AG08395 (cell line): ENCODE data around the gene IPO4.
A peak's percentile ranks its signal among the peaks of the same experiment; 100 is the strongest.

Experiments used
- DNase-seq: peaks from one replicate; pipeline ENCODE4 v3.0.0; 2012; ENCODE audit warnings: mixed read lengths, low spot score

The IPO4 gene

DNA sequence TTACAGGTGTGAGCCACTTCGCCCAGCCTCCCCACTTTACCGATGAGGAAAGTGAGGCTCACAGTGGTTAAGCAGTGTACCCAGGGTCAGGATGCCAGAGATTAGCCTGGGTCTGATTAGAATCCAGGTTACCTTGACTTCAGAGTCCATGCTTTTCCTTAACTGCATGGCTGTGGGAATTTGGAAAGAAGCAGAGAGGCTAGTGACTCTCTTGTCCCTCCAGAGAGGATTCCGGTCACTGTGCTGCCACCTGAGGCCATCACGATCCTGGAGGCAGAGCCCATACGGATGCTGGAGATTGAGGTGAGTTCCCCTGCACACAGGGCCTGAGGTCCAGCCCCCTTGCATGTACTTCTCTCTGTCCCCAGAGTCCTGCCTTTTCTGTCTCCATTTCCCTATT lies 12.0 kb downstream of the IPO4 start:
- no peak for DNase-seq

DNA sequence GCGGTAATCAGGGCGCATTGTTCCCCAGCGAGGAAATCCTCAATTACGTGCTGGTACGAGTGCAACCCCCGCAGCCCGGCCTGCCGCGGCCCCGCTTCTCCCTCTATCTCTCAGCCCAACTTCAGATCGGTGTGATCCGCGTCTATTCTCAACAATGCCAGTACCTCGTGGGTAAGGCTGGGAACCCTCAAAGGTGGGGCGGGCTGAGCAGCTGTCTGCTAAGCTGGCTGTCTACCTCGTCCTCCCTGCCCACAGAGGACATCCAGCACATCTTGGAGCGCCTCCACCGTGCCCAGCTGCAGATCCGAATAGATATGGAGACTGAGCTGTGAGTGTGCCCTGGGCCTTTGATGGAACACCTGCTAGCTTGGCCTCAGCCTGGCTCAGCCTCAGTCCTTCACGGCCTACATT lies 15.7 kb downstream of the IPO4 start:
- no peak for DNase-seq

DNA sequence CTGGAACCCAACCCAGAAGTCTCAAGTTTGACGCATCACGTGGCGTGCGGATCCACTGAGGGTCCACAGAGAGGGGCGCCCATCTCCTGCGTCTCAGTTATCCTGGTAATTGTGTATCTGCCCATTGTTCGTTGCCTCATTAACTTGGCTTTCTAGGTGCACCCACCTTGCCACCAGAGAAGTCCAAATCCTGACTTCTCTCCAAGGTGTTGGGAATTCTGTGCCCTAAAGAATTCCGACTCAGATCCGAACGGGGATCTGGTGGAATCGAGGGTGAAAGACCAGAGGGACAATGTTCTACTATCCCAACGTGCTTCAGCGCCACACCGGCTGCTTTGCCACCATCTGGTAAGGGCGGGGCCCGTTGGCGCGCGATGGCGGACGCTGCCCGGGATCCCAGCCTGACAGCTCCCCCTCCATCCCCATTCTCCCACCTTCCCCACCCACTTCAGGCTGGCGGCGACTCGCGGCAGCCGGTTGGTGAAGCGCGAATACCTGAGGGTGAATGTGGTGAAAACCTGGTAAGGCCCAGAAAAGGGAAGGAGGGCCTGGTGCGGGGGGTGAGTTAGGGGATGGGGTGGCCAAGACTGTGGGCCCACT lies 16.3 kb downstream of the IPO4 start:
- no peak for DNase-seq

DNA sequence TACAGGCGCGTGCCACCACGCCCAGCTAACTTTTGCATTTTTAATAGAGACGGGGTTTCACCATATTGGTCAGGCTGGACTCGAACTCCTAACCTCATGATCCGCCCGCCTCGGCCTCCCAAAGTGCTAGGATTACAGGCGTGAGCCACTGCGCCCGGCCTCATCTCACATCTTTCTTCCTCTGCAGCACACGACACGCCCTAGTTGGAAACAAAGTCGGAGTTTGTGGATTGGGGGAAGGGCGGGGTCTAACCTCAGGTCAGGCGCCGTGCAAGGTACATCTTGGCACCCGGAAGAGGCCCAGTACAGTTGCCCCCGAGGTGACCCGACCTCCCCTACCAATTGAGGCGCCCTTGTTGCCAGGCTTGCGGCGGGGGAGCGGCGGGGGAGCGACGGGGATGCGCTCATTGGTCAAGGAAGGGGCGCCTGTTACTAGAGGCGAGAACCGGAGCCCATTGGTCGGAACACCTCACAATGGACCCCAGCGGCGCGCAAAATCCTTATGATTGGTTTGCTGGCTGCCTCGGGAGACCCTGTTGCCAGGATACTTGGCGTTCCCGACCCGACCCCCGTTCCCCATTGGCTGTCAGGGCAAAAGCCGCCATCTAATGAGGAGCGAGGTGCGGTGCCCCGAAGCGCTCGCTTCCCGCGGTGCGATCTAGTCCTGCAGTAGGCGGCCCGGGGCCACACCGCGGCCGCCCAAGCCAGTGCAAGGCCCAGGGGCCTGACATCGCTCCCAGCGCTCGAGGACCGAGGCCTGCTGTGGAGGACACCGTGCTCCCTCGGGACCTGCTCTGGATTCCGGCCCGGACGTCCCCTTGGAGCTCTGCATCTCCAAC lies 17.0 kb downstream of the IPO4 start, which contains the start of gene REC8:
REC8 (plus strand) TSS at position 659 of the 839 bp plus-strand sequence. CDS start 473 bp downstream, outside the sequence.
- no peak for DNase-seq

DNA sequence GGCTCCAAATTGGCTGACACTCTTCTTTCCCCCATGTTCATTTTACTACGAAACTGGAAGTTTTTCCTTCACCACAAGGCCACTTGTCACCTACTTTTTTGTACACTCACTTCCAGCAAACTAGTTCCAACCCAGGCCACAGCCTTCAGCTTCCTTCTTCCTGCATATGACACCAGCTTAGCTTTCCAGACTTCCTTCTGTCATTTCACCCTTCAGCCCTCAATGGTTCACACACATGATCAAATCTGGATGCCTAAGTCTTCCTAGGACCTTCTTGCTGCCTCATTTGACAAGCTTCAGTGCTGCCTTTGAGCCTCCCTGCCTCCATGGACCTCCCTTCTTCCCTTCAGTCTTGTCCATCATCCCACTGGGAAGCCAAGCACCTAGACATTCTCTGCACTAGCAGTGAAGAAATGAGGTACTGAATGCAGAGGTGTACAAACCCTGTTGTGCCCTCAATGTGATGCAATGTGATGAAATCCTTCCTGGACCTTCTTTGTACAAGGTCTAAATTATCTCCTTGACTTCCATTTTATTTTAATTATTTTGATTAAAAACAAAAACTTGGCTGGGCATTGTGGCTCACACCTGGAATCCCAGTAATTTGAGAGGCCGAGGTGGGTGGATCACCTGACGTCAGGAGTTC lies 21.0 kb downstream of the IPO4 start:
- no peak for DNase-seq

DNA sequence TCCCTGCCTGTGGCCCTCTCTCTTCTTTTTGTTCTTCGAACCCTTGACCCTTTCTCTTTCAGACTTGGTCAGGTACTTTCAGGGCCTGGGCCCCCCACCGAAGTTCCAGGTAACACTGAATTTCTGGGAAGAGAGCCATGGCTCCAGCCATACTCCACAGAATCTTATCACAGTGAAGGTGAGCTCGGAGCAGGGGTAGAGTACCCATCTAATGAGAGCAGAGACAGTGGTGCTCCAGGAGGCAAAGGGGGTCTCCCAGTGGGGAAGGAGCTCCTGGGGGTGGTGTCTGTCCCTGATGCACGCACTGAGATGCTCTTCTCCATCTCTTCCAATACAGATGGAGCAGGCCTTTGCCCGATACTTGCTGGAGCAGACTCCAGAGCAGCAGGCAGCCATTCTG lies 22.8 kb downstream of the IPO4 start:
- no peak for DNase-seq

DNA sequence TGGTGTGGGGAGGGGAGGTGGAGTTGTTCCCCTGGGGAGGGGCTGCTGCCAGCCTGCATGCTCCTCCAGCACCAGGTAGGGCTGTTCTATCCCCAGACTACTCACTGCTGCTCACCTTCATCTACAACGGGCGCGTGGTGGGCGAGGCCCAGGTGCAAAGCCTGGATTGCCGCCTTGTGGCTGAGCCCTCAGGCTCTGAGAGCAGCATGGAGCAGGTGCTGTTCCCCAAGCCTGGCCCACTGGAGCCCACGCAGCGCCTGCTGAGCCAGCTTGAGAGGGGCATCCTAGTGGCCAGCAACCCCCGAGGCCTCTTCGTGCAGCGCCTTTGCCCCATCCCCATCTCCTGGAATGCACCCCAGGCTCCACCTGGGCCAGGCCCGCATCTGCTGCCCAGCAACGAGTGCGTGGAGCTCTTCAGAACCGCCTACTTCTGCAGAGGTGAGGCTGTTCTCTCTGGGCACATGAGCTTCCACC lies 24.1 kb downstream of the IPO4 start:
- no peak for DNase-seq

DNA sequence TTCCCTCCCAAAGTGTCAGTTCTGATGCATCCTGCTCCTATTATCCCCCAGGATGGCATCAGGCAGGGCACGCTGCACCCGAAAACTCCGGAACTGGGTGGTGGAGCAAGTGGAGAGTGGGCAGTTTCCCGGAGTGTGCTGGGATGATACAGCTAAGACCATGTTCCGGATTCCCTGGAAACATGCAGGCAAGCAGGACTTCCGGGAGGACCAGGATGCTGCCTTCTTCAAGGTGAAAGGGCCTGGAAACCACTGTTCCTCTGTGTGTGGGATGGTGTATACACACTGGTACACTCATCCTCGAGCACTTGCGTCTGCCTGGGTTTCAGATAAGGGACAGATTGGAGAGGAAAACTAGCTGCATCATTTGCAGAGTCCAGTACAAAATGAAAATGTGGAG lies 26.5 kb downstream of the IPO4 start:
- DNase-seq, result peak; percentile 40

DNA sequence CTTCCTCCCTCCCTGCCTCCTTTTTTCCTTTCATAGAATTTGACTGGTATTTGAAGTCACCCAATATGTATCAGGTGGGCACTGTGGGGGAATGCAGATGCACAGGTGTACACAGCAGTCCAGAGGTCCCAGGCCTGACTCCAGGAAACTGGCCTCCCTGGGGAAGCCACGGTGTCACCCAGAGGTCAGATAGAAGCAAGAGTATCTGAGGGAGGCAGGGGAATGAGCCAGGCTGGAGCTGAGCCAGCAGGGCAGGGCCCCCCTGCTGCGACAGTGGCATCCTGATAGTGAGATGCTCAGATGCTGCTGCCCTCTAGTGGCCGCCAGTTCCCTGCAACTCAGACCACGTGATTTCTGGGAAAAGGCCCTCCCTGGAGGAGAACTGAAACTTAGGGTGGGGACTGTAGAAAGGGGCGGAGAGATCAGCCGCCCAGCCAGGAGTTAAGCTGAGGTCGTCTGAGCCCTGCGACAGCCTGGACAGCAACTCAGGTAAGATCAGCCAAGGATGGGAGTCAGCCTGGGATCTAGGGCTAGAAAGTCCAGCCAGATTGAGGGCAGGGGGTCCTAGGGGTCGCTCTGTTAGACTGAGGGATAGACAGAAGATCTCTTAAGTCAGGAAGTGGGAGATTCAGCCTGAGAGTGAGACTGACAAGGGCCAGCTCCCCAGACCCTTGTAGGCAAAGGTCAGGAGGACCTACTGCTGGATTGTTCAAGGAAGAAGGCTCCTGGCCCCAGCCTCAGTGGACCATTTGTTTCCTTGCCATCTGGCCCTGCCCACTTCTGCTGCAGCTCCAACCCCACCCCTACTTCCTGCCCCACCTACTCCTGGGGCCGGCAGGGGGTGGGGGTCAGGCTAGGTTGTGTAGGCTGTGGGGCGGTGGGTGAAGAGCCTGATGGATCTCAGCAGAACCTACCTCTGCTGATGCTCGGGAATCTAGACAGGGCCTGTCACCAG lies 27.5 kb downstream of the IPO4 start, which contains the start of gene IRF9:
IRF9 (plus strand) TSS at position 416 of the 955 bp plus-strand sequence. CDS start 880 bp downstream, outside the sequence.
- peak; percentile 98 for DNase-seq

DNA sequence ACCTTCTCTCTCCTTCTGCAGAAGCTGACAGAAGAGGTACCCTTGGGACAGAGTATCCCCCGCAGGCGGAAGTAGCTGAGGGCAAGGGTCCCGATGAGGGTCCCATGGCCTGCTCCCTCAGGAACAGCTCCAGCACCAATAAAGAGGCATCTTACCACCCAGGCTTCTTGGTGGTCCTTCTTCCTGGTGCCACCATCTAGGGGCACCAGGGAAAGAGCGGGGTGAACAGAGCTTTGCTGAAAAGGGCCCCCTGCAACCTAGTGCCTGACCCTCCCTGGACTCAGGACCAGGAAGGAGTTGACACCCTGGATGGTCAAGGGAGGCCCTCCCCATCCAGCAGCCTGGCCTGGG lies 28.1 kb downstream of the IPO4 start:
- DNase-seq, result no peak

DNA sequence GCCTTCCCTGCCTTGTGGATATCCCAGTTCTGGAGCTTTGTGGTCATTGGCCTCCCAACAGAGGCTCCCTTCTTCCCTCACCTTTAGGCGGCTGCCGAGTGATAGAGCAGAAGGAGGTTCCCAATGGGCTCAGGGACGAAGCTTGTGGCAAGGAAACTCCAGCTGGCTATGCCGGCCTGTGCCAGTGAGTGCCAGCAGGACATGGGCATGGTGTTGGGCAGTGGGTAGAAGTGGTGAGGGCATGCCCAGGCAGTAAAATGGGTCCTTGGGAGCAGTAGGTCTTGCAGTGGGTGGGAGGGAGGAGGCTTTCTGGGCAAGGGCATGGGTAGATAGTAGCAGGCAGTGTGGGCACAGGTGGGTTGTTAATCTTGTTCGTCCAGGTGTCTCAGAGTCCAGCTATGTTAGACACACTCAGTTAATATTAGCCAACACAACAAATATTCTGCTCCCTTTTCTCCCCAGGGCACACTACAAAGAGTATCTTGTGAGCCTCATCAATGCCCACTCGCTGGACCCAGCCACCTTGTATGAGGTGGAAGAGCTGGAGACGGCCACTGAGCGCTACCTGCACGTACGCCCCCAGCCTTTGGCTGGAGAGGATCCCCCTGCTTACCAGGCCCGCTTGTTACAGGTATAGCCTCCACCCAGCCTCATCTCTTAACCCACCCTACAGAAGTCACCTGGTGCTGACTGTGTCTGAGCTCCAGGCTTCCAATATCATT lies 28.7 kb downstream of the IPO4 start:
- no peak for DNase-seq

DNA sequence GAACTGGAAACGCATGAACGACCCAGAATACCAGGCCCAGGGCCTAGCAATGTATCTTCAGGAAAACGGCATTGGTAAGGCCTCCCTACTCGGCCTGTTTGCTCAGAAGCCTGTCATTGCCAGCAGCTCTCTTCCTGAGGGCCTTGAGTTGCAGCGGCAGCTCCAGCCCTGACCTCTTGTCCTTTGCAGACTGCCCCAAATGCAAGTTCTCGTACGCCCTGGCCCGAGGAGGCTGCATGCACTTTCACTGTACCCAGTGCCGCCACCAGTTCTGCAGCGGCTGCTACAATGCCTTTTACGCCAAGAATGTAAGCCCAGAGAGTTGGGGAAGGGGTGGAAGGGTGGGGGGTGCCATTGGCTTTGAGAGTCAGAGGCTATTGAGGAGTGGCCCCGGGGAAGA lies 31.3 kb downstream of the IPO4 start:
- DNase-seq, result no peak

DNA sequence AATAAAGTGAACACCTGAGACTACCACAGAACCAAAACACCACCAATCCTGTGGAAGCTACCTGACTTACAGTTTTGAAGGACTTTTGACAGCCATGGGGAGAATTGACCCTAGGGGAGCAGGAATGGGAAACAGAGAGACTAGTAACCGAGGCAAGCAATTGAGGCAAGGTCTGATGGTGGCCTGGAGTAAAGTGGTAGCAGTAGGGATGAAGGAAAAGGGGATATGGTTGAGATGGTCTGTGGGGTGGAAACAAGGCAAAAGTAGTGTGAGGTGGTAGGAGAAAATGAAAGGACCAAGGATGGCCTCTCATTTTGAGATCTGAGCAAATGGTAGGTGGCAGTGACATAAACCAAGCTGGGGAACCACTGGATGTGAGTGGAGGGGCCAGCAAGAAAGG lies 31.8 kb downstream of the IPO4 start:
- DNase-seq, result no peak

DNA sequence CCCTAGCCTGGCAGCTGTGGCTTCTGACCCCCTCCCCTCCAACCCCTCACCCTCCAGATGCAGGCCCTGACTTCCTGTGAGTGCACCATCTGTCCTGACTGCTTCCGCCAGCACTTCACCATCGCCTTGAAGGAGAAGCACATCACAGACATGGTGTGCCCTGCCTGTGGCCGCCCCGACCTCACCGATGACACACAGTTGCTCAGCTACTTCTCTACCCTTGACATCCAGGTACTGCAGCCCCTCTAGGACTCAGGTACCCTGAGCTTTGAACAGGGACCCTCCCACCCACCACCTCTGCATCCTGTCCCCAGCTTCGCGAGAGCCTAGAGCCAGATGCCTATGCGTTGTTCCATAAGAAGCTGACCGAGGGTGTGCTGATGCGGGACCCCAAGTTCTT lies 33.5 kb downstream of the IPO4 start:
- DNase-seq, result no peak

DNA sequence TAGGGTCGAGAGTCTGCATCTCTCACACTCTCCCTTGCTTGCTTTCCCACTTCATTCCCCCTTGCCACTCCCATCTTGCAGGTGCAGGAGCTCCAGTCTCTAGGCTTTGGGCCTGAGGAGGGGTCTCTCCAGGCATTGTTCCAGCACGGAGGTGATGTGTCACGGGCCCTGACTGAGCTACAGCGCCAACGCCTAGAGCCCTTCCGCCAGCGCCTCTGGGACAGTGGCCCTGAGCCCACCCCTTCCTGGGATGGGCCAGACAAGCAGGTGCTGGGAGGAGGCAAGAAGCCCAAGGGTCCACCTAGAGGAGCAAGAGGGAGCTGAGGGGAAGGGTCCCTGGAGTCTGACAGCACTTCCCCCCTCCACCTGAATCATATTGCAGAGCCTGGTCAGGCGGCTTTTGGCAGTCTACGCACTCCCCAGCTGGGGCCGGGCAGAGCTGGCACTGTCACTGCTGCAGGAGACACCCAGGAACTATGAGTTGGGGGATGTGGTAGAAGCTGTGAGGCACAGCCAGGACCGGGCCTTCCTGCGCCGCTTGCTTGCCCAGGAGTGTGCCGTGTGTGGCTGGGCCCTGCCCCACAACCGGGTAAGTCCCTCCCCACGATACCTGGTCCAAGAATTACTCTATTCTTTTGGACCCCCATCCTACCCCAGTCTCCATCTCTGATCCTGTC lies 37.1 kb downstream of the IPO4 start:
- no peak for DNase-seq

DNA sequence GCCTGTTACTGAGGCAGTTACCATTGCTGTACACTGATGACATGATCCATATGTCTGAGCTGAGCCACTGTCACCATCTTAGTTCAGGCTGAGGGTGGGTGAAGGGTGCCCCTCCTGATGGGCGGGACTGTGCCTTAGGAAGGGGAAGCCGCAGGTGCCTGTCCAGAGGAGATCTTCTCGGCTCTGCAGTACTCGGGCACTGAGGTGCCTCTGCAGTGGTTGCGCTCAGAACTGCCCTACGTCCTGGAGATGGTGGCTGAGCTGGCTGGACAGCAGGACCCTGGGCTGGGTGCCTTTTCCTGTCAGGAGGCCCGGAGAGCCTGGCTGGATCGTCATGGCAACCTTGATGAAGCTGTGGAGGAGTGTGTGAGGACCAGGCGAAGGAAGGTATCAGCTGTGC lies 37.6 kb downstream of the IPO4 start:
- DNase-seq, result no peak

DNA sequence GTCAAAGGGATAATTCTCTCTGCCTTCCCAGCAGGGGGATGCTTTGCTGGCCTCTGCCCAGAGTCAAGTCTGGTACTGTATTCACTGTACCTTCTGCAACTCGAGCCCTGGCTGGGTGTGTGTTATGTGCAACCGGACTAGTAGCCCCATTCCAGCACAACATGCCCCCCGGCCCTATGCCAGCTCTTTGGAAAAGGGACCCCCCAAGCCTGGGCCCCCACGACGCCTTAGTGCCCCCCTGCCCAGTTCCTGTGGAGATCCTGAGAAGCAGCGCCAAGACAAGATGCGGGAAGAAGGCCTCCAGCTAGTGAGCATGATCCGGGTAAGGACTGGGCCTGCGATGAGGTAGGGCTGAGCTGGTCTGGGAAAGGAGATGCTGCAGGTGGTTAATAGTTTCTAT lies 38.0 kb downstream of the IPO4 start:
- no peak for DNase-seq

DNA sequence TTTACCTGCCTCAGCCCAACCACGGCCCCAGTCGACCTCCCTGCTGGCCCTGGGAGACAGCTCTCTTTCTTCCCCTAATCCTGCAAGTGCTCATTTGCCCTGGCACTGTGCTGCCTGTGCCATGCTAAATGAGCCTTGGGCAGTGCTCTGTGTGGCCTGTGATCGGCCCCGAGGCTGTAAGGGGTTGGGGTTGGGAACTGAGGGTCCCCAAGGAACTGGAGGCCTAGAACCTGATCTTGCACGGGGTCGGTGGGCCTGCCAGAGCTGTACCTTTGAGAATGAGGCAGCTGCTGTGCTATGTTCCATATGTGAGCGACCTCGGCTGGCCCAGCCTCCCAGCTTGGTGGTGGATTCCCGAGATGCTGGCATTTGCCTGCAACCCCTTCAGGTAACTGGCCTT lies 38.6 kb downstream of the IPO4 start:
- no peak for DNase-seq

DNA sequence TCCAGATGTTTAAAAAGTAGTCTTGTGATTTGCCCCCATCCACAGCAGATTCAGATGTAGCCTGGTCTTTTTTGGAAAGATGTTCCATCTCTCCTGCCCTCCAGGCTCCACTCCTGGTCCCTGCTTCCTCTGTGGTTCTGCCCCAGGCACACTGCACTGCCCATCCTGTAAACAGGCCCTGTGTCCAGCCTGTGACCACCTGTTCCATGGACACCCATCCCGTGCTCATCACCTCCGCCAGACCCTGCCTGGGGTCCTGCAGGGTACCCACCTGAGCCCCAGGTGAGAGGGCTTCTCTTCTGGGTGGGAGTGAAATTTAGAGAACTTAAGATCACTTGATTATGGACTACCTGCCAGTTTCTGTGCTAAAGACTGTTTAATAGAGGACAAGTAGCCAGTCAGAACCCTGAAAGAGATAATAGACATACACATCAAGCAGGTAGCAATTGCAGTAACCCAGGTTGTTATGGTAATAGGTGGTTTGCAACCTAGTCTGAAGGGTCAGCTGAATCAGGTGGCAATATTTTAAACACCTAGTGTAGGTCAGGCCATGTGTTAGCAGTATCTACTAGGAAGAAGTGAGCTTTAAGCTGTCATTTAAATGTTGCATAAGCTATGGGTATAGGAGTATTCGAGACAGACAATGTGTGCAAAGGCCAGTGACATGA lies 39.2 kb downstream of the IPO4 start:
- no peak for DNase-seq
